Measurements from ENCODE around the gene OR10G7.
A peak's percentile ranks its signal among the peaks of the same experiment; 100 is the strongest.

The OR10G7 gene

GRCh38 chr11:124041254-124041653, at the start of gene OR10G7:
TSS of gene OR10G7 (minus strand) at chr11:124041325. CDS start at chr11:124039001, 2,324 bp downstream.
- DNase-seq (ENCODE audit: low read depth, low spot score), result no peak

DNA sequence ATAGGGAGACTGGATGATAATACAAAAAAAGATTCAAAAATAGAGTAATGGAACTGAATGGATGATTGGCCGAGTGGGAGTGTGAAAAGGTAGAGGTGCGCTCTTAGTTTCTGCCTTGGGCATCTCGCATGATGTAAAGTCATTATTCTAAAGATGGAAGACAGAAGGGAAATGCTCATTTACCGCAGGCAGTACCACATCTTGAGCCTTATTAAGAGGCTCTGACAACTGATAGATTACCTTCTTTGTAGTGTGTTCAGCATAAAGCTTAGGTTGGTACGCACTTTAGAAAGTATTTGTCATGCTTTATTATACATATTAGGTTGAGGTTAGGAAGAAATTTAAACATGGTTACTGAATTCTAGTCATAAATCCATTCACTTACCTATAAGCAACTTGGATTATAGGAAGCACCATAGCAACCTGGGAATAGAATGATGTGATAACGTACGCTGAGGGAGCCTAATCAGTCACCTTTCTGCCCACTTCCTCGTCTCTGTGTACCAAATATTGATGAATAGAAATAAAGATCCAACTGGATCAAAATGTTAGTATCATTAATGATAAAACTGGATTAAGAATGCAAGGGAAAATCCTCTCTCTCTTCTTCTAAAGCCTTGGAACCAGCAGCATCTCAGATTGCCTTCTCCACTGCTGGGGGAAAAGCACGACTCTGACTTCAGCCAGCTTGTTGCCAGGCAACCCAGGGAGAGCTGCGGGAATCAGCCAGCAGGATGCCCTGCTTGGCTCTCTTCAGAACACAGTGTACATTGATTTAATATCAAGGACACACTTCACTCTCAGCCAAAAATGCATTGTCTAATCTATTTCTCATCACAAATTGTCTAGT, 45.1 kb upstream of the OR10G7 start:
- DNase-seq (ENCODE audit: low read depth, low spot score), result no peak

DNA sequence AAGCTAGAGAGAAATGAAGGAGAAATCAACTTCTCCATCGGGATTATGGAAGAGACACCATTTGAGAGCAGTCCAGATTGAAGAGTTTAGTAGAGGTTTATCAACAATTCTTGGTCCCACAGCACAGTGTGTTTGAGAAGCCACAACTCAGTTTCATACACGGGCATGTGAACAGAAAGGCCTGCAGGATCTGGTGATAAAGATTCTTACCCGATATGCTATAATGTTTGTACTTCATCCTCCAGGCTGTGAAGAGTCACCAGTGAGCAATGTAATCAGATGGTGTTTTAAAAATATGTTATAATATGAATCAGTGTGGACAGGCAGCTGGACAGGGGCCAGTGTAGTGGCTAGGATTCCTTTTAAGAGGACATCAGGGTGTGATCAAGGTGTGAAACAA, 44.5 kb upstream of the OR10G7 start:
- no peak for DNase-seq (ENCODE audit: low read depth, low spot score)

- no peak for DNase-seq (ENCODE audit: low read depth, low spot score)
These were observed 41.2 kb upstream of the OR10G7 start for GRCh38 chr11:124082371-124082770.

DNA sequence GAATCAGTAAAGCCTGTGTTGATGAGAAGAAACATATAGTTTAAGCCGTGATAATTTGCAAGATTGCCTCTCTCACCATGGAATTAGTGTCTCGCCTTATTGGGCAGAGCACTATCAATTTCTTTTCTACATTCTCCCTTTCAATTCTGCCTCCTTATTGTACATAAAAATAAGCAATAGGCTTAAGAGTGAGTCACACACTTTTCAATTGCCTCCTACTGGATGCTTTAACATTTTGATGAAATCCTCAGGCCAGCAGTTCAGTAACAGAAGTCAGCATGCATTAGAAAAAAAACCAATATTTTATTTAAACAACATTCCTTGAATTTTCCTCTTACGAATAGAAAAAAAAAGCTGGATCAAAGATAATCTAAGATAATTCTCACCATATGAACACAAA, 40.4 kb upstream of the OR10G7 start:
- no peak for DNase-seq (ENCODE audit: low read depth, low spot score)

DNA sequence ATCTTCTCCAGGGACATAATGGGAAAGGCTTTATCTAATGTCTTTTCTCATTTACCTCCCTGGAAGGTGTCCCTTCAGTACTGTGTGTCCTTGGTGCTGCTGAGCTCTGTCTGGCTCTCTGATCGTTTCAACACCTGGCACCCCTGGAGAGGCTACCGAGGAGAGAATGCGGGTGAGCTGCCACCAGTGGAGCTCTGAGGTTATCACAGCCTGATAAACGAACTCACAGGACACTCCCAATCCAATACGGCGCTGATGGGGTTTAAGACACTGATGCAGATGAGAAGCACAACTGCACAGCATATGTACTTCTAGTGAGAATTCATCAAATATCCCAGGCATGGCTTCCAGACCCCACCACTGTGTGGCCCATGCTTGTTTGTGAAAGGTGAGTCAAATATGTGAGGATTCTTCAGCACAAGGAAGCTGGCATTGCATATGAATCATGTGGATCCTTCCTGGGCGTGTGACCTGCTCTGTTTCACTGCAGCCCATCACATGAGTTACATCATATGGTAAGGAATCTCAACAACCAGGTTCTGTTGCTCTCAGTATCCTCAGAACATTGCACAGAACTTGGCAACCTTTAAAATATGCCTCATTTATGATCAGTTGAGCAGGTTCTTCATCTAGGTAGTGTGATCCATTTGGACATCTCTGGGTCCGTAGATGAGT, 39.3 kb upstream of the OR10G7 start:
- DNase-seq (ENCODE audit: low read depth, low spot score), result no peak

GRCh38 chr11:124079631-124080326, 38.7 kb upstream of the OR10G7 start:
- no peak for DNase-seq (ENCODE audit: low read depth, low spot score)

DNA sequence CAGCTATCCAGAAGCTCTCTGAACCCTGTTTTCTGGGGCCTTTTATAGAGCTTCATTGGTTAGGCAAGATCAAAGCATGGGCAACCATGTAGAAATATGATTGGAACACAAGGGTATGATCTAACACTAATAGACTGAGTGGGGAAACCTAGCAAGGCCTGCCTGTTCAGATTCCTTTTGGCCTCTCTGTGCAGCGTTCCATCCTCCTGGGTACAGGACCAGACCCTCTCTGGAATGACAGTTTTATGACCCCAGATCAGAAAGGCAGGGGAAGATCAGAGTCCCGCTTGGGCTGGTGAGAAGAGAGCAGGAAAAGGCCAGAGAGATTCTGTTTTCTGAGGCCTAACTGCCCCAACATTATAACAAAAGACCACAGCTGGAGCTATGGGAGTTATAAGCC, 37.5 kb upstream of the OR10G7 start:
- peak; percentile 68 for DNase-seq (ENCODE audit: low read depth, low spot score)

DNA sequence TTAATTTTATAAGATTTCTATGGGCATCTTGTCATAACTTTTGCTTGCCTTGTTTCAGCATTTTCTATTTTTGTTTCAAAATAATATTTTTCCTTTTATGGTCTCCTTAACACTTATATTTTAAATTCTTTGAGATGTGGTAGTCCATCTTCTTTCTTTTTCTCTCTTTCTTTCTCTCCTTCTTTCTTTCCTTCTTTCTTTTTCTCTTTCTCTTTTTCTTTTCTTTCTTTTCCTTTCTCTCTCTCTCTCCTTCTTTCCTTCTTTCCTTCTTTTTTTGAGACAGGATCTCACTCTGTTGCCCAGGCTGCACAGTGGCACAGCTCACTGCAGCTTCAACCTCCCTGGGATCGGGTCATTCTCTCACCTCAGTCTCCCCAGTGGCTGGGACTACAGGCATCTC, 36.1 kb upstream of the OR10G7 start:
- DNase-seq (ENCODE audit: low read depth, low spot score), result no peak

- peak; percentile 45 for DNase-seq (ENCODE audit: low read depth, low spot score)
These were observed 34.9 kb upstream of the OR10G7 start for GRCh38 chr11:124075841-124076651.

- no peak for DNase-seq (ENCODE audit: low read depth, low spot score)
These were observed 34.3 kb upstream of the OR10G7 start for GRCh38 chr11:124075492-124075840.

DNA sequence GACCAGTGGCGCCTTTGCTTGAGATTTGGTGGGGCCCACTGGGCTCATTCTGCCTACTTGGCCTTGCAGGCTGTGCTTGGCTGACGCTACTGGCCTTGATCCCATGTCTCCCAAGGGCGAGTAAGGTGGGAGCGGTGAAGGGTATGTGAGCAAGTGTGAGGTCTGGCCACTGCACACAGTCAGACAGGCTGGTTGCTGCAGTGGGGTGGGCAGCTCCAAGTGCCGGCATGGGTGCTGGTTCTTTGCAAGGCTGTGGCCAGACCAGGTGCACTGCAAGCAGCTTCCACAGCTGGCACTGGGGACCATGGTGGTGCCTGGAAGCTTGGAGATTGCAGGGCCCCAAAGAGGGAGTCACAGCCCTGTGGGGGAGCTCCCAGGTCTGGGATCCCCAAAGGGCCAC, 33.4 kb upstream of the OR10G7 start:
- DNase-seq (ENCODE audit: low read depth, low spot score), result no peak

DNA sequence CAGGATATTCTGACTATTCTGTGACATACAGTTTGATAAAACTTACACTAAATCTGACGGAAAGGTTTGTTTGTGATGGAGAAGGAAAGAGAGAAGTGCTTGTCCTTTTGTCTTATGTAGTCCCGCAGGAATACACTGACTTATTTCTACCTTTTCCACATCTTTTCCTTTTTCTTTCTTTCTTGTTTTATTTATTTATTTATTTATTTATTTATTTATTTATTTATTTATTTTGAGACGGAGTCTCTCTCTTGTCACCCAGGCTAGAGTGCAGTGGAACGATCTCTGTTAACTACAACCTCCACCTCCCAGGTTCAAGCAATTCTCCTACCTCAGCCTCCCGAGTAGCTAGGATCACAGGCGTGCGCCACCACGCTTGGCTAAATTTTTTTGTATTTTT, 31.0 kb upstream of the OR10G7 start:
- no peak for DNase-seq (ENCODE audit: low read depth, low spot score)

GRCh38 chr11:124071623-124071948, 30.5 kb upstream of the OR10G7 start:
- no peak for DNase-seq (ENCODE audit: low read depth, low spot score)

DNA sequence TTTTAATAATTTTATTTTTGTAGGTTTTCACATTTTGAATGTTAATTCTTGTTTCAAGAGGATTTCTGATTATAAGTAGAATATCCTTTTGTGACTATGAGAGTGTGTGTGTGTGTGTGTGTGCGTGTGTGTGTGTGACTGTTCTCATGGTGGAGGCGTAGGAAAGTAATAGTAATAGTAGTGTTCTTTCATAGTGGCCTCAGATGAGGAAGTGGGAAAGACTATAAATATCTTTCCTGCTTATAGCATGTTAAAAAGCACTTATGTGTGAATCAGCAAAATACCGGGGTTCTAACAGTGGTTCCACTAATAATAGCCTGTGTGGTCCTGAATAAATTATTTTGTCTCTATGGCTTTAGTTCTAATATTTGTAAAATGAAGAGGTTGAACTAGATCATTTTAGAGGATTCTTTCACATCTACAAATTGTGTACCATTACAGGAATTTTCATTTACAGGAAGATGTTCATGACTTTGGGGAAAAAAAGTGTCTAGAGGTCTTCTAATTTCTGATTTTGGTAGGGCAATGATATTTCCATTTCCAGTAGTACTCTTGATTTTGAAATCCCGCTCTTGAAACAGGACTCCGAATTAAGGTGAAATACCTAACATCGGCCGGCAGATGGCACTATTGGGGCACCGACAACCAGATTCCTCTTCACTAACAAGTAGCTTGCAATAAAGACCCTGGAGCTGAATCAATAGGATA, 29.9 kb upstream of the OR10G7 start:
- DNase-seq (ENCODE audit: low read depth, low spot score), result peak; percentile 77

GRCh38 chr11:124069429-124070401, 28.6 kb upstream of the OR10G7 start:
- DNase-seq (ENCODE audit: low read depth, low spot score), result peak; percentile 86

- DNase-seq (ENCODE audit: low read depth, low spot score), result no peak
These were observed 27.5 kb upstream of the OR10G7 start for GRCh38 chr11:124068601-124069110.

DNA sequence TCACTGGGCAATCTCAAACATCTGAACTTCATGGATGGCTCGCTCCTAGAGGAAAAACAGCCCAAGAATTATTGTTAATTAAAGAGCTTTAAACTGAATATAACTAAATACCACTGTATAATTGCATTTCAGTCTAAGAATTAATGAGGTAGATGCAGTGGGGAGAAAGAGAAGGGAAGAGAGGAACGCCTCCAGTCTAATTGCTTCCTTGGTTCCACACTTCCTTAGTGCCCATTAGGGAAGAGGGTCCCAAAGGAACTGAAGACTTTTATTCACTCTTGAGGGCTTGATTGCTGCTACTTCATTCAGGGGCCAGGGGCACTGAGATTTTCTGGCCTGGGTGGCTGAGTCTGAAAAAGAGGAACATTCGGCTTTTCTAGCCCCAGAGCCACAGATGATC, 11.8 kb upstream of the OR10G7 start:
- no peak for DNase-seq (ENCODE audit: low read depth, low spot score)

DNA sequence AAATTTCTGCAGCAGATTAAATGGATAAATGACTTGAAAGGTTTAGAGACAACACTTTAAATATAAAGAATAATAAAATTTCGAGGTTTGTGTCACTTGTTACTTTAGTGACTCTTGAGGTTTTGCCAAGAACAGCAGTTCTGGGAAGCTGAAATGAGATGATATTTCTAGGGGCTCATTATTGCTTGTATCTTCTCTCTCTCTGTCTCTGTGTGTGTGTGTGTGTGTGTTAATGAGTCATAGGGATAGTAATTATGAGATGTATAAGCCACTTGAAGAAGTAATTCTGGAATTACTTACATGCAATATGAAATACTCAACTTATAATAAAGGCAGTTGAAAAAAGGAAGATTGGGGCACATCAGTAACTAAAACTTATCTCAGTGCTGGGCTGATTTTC, 9.6 kb upstream of the OR10G7 start:
- no peak for DNase-seq (ENCODE audit: low read depth, low spot score)

DNA sequence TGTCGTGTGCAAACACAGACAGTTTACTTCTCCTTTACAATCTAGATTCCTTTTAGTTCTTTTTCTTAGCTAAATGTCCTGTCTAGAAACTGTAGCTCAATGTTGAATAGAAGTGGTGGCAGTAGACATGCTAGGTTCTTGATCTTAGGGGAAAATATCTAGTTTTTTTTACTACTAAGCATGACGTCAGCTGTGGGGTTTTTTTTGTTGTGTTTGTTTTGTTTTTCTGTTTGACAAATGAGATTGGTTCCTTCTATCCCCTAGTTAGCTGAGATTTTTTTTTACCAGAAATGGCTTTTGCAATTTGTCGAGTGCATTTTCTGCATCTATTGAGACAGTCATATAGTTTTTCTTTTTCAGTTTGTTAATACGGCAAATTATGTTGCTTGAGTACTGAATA, 2.3 kb upstream of the OR10G7 start:
- no peak for DNase-seq (ENCODE audit: low read depth, low spot score)
